ENCODE measurements around the gene FAM163B.

DNA sequence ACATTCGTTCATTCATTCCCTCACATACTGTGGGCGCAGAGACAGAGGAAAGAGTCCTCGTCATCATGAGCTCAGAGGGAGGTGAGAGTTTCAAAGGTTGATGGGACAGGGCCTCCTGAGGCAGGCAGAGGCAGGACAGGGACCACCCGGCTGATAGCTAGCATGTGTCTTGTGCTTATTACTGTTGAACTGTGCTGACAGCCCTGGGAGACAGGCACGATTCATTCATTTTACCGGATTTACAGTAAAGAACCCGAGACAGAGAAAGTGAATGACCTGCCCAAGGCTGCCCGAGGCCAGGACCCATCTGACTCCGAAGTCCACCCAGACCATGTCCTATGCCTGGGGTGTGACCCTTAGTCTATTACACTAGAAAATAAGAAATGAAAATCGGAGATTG, 4.9 kb upstream of the FAM163B start:
- TF ChIP-seq, protein P1, sequence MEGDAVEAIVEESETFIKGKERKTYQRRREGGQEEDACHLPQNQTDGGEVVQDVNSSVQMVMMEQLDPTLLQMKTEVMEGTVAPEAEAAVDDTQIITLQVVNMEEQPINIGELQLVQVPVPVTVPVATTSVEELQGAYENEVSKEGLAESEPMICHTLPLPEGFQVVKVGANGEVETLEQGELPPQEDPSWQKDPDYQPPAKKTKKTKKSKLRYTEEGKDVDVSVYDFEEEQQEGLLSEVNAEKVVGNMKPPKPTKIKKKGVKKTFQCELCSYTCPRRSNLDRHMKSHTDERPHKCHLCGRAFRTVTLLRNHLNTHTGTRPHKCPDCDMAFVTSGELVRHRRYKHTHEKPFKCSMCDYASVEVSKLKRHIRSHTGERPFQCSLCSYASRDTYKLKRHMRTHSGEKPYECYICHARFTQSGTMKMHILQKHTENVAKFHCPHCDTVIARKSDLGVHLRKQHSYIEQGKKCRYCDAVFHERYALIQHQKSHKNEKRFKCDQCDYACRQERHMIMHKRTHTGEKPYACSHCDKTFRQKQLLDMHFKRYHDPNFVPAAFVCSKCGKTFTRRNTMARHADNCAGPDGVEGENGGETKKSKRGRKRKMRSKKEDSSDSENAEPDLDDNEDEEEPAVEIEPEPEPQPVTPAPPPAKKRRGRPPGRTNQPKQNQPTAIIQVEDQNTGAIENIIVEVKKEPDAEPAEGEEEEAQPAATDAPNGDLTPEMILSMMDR (IDR thresholded peaks at IDR 0.05) = no peak
- no peak for TF ChIP-seq POLR2A (IDR thresholded peaks at IDR 0.05)
